GM18861 (cell line): ENCODE measurements around the gene TRAF3IP1.
A peak's percentile ranks its signal among the peaks of the same experiment; 100 is the strongest.
"Not testable (repeated sequence)": the region's sequence is repeated elsewhere in the genome, so short reads cannot be mapped to it uniquely, and the experiment has no call there.

Experiments
- ATAC-seq: cut with Tn5 transposase; IDR thresholded peaks from one replicate; pipeline ENCODE4 v1.9.1; 2021; ENCODE audit not compliant: unreplicated experiment

The TRAF3IP1 gene, protein sequence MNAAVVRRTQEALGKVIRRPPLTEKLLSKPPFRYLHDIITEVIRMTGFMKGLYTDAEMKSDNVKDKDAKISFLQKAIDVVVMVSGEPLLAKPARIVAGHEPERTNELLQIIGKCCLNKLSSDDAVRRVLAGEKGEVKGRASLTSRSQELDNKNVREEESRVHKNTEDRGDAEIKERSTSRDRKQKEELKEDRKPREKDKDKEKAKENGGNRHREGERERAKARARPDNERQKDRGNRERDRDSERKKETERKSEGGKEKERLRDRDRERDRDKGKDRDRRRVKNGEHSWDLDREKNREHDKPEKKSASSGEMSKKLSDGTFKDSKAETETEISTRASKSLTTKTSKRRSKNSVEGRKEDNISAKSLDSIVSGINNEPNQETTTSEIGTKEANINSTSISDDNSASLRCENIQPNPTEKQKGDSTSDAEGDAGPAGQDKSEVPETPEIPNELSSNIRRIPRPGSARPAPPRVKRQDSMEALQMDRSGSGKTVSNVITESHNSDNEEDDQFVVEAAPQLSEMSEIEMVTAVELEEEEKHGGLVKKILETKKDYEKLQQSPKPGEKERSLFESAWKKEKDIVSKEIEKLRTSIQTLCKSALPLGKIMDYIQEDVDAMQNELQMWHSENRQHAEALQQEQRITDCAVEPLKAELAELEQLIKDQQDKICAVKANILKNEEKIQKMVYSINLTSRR

DNA sequence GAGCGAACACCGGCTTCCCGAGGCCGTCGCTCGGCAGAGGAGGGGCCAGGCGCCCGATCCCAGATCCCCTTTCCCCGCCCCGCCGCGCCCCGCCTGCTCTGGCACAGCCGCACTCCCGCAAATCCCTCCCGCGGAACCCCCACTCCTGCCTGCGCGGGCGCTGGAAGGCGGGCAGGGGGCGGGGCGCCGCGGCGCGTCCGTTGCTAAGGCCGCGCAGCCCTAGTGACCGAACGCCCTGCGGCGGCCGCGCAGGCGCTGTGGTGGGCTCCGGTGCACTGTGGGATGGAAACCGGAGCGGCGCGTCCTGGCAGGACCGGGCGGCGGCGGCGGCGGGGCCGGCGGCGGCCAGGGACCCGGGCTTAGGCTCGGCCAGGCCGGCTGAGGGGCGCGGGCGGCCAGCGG is at the start of gene TRAF3IP1:
TRAF3IP1 (plus strand) TSS at position 273 of the 402 bp plus-strand sequence. CDS start 145 bp downstream, outside the sequence.
- ATAC-seq = peak; percentile 96

GRCh38 chr2:238270606-238271005 is 49.7 kb upstream of the TRAF3IP1 start:
- ATAC-seq = no peak

DNA sequence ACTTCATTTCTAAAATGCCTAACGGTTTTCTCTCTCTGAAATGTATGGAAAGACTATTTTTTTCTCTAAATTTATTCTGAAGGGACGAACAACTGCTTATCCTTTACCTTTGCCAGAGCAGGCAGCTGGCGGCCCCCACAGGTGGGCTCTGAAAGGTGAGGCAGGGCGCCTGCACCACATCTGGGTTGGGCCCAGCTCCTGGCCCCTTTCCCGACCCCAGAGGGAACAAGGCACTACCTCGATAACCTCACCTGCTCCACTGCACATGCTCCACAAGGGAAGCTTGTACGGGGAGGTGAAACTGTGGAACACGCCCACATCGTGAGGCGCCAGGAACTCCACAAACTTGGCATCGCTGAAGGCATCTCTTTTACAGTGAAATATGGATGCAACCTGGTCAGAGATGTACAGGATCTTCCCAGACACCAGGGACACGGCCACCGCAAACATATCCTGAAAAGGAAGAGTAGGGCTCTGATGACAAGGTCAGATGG is 49.2 kb upstream of the TRAF3IP1 start:
- no peak for ATAC-seq

GRCh38 chr2:238271686-238272085 is 48.6 kb upstream of the TRAF3IP1 start:
- not testable (repeated sequence) for ATAC-seq

GRCh38 chr2:238272156-238272555 is 48.2 kb upstream of the TRAF3IP1 start:
- ATAC-seq = no peak

GRCh38 chr2:238273433-238273832 is 46.9 kb upstream of the TRAF3IP1 start:
- ATAC-seq = not testable (repeated sequence)

- ATAC-seq = no peak
These were observed 46.0 kb upstream of the TRAF3IP1 start for GRCh38 chr2:238274152-238274865.

DNA sequence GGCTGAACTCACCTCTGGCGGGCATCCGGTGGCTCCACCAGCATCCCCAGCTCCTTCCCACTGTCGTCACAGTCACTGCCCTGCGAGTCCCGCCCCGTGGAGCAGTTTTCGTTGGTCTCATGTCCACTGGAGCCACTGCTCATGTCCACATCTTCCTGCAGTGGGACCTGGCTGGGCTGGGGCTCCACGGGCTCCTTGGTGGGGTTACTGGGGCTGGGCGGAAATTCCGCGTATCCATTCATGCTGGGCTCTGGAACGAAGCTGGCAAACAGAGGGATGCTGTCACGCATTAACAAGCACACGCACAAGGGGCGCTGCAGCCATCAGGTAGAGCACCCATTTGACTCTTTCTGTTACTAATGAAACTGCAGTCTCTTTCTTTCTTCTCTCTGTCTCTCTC is 42.6 kb upstream of the TRAF3IP1 start:
- ATAC-seq = no peak

DNA sequence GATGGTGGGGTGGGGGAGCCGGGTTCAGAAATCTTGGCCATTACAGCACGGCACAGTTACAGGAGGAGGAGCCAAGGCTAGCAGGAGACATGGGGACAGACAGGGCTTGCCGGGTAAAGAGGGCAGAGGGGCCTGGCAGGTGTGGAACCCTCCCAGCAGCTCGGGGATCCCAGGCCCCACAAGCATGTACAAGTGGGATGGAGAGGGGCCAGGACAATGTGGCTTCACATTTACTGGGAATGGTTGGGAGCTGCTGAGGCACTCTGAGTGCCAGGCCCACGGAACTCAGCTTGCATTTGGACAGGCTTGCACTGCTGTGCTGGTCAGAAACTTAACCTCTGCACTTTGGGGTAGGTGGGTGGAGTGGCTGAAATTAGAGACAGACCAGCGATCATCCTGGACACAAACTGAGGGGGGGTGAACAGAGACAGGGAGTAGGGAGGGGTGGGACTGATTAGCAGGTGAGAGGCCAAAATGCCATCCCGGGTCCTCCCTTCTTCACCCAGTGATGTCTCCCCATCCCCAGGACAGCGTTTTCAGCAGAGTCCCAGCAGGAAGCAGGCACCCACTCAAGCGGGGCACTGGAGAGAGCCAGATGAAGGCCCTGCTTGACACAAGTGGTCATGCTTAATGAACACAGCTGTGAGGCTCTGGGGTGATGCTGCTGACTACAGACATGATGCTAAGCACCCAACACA is 41.5 kb upstream of the TRAF3IP1 start:
- ATAC-seq = no peak

- no peak for ATAC-seq
These were observed 41.0 kb upstream of the TRAF3IP1 start for GRCh38 chr2:238279324-238279682.

DNA sequence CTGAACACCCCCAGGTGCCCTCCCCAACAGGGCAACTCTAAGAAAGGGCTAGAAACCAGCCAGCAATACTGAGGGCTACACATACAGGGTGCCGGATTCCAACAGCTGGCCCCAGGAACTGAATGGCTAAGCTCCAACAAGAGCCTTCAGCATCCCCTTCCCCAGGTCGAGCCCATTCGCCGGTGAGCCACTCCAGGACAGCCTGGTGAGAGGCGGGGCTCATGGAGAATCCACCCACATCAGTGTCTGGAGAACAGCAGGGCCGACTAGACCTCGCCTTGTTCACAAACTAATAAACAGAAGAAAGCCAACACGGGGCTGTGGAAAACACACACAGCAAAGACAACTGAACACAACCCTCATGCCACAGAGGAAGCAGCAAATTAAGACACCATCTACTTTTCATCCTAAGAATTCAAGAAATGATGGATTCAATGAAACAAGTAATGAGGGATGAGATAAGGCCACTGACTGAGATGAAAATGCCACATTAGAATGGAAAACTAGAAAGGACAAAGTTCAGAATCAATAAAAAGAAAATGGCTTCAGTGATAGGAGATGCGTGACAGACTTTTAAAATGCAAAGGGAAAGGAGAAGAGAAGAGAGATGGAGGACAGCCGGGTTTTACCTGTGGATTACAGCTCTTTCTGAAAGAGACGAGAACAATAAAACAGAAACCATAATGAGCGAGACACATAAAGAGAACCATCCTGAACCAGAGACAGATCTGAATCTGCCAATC is 40.1 kb upstream of the TRAF3IP1 start:
- ATAC-seq = no peak

- no peak for ATAC-seq
These were observed 38.4 kb upstream of the TRAF3IP1 start for GRCh38 chr2:238281826-238282480.

GRCh38 chr2:238282861-238283738 is 37.2 kb upstream of the TRAF3IP1 start:
- no peak for ATAC-seq

DNA sequence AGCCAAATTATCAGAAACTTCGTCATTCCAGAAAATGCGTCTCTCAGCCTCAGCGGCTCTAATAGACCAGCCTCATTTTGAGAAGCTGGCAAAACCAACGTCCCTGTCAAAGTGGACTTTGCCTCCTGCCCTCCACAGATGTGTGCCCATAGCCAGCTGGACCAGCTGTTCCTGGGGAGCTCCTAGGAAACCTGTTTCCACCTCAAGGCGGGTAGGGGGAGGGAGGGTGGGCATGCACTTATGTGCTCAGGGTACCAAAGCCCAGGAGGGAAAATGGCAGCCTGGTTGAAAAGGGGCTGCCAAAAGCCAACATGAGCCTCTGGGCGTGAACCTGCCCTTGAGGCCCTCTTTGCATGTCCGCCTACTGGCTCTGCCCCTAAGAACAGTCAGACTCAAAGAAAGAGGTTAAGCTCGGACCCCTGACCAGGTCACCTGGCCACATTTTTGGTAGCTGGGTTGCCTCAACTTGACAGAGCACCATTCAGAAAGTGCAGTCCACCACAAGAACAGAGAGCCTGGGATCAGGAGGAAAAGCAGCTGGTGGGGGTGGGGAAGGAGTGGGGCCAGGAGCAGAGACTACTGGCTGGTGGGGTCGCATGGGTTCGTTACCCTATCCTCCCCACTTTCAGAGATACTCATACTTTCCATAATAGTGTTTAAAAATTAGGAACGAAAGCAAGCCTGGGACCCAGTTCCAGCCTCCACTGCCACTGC is 35.4 kb upstream of the TRAF3IP1 start:
- ATAC-seq = no peak

DNA sequence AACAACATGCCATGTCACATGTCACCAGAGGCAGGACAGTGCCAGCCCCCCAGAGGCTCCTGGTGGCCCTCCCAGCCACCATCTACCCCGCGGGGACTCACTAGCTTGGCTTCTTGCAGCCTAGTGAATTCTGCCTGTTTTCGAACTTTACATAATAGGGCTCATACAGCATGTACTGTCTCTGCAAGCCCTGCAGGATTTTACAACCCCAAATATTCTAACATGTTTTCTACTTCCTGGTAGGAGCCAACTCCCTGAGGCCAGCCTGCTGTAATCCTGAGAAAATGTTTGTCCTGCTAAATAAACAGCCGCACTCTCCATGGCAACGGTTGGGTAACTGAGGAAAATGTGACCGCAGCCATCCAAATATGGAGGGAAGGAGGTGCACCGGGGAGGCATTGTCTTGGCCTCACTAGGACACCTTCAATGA is 34.6 kb upstream of the TRAF3IP1 start:
- no peak for ATAC-seq

GRCh38 chr2:238286095-238286494 is 34.2 kb upstream of the TRAF3IP1 start:
- no peak for ATAC-seq

- ATAC-seq = no peak
These were observed 33.8 kb upstream of the TRAF3IP1 start for GRCh38 chr2:238286551-238286950.
